Measurements from ENCODE around the gene BBOX1.

DNA sequence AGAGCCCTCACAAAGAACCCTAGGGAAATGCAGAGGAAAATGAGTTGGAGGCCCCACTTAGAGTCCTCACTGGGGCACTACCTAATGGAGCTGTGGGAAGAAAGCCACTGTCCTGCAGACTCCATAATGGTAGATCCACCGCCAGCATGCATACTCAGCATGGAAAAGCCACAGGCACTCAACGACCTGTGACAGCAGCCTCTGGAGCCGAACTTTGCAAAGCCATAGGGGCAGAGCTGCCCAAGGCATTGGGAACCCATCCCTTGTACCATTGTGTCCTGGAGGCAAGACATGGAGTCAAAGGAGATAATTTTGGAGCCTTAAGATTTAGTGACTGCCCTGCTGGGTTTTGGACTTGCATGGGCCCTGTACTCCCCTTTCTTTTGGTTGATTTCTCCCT is 18.8 kb downstream of the BBOX1 start:
- TF ChIP-seq, protein P1, sequence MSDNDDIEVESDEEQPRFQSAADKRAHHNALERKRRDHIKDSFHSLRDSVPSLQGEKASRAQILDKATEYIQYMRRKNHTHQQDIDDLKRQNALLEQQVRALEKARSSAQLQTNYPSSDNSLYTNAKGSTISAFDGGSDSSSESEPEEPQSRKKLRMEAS (IDR thresholded peaks at IDR 0.05): no peak
- TF ChIP-seq JUNB (IDR thresholded peaks at IDR 0.05) (no peak), CTCF (IDR thresholded peaks at IDR 0.05) (no peak), POLR2A (IDR thresholded peaks at IDR 0.05; ENCODE audit: low read length) (no peak)
- TF ChIP-seq, protein P2, sequence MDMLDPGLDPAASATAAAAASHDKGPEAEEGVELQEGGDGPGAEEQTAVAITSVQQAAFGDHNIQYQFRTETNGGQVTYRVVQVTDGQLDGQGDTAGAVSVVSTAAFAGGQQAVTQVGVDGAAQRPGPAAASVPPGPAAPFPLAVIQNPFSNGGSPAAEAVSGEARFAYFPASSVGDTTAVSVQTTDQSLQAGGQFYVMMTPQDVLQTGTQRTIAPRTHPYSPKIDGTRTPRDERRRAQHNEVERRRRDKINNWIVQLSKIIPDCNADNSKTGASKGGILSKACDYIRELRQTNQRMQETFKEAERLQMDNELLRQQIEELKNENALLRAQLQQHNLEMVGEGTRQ (IDR thresholded peaks at IDR 0.05): no peak
- TF ChIP-seq, protein P3, sequence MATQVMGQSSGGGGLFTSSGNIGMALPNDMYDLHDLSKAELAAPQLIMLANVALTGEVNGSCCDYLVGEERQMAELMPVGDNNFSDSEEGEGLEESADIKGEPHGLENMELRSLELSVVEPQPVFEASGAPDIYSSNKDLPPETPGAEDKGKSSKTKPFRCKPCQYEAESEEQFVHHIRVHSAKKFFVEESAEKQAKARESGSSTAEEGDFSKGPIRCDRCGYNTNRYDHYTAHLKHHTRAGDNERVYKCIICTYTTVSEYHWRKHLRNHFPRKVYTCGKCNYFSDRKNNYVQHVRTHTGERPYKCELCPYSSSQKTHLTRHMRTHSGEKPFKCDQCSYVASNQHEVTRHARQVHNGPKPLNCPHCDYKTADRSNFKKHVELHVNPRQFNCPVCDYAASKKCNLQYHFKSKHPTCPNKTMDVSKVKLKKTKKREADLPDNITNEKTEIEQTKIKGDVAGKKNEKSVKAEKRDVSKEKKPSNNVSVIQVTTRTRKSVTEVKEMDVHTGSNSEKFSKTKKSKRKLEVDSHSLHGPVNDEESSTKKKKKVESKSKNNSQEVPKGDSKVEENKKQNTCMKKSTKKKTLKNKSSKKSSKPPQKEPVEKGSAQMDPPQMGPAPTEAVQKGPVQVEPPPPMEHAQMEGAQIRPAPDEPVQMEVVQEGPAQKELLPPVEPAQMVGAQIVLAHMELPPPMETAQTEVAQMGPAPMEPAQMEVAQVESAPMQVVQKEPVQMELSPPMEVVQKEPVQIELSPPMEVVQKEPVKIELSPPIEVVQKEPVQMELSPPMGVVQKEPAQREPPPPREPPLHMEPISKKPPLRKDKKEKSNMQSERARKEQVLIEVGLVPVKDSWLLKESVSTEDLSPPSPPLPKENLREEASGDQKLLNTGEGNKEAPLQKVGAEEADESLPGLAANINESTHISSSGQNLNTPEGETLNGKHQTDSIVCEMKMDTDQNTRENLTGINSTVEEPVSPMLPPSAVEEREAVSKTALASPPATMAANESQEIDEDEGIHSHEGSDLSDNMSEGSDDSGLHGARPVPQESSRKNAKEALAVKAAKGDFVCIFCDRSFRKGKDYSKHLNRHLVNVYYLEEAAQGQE (IDR thresholded peaks at IDR 0.05): no peak
